NB4 (cell line): ENCODE results near the gene PARP2.

Experiments used
- DNase-seq: peaks from one replicate; pipeline ENCODE4 v3.0.0; 2010; ENCODE audit warnings: low read depth
- H3K4me3 ChIP-seq: one replicate; pipeline ENCODE4 v1.5.1; 2011; ENCODE audit warnings: mild to moderate bottlenecking, low read depth, low read length, moderate library complexity
- MYC ChIP-seq: IDR thresholded peaks from 2 replicates; pipeline ENCODE4 v1.6.1; 2011; ENCODE audit warnings: low read depth, low read length
- POLR2A ChIP-seq: IDR thresholded peaks from 2 replicates; pipeline ENCODE4 v1.6.1; 2011; ENCODE audit warnings: mild to moderate bottlenecking; ENCODE audit not compliant: insufficient read length; ENCODE audit errors: extremely low read depth
- TF ChIP-seq, protein P1 (sequence below): IDR thresholded peaks from 2 replicates; pipeline ENCODE4 v1.6.1; 2011; ENCODE audit warnings: low read depth, low read length
- TF ChIP-seq, protein P2 (sequence below): IDR thresholded peaks from one replicate; pipeline ENCODE4 v1.5.1; 2012; ENCODE audit warnings: low read depth, low read length

PARP2 gene

DNA sequence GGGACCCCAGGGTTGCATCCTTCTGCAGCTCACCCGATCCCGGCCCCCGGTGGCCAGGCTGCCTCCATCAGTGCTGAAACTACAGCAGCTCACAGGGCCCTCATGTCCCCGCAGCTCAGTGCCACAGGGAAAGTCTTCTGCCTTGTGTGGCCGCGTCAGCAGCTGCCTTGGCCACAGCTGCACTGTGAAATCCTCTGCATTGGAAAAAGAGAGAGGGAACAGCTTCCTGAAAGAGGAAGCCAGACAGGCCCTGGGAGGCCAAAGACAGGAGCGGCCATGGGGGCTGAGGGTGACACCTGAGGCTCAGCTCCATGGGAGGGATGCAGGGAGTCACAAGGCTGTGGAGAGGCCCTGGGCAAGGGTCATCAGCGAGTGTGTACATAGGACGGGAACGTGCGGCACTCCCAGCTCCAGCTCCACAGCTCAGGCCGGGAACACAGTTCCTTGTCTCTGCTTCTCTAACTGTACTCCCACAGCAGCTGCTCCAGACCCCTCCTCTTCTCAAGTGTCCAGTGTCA is 32.7 kb downstream of the PARP2 start:
- DNase-seq, result no peak
- H3K4me3 ChIP-seq, result no peak overlapping the region
- TF ChIP-seq, protein P1, sequence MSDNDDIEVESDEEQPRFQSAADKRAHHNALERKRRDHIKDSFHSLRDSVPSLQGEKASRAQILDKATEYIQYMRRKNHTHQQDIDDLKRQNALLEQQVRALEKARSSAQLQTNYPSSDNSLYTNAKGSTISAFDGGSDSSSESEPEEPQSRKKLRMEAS, result no peak
- TF ChIP-seq POLR2A, result no peak

- DNase-seq, result no peak
- TF ChIP-seq, protein P1, result no peak
- no peak for TF ChIP-seq MYC
- H3K4me3 ChIP-seq, result no peak overlapping the region
These were observed 33.7 kb downstream of the PARP2 start for GRCh38 chr14:20377171-20377570.

DNA sequence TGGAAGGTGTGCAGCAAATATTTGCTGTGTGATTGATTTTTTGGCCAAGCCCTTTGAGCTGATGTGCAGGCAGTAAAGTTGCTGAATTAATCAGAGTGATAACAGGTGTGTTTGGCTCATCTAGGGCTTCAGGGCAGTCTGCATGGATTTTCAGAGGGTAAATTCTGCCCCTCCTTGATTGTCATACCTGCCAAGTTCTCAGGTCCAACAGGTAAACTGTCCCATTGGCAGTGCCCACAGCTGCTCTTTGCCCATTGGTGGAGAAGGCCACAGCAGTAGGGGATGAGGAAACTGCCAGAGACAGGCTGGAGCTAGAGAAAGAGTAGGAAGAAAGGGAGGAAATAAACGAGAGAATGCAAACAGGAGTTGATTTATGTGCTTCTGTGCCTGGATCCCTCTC is 36.3 kb downstream of the PARP2 start:
- H3K4me3 ChIP-seq, result no peak overlapping the region
- no peak for TF ChIP-seq MYC
- TF ChIP-seq POLR2A, result no peak
- TF ChIP-seq, protein P1, result no peak
- TF ChIP-seq, protein P2, sequence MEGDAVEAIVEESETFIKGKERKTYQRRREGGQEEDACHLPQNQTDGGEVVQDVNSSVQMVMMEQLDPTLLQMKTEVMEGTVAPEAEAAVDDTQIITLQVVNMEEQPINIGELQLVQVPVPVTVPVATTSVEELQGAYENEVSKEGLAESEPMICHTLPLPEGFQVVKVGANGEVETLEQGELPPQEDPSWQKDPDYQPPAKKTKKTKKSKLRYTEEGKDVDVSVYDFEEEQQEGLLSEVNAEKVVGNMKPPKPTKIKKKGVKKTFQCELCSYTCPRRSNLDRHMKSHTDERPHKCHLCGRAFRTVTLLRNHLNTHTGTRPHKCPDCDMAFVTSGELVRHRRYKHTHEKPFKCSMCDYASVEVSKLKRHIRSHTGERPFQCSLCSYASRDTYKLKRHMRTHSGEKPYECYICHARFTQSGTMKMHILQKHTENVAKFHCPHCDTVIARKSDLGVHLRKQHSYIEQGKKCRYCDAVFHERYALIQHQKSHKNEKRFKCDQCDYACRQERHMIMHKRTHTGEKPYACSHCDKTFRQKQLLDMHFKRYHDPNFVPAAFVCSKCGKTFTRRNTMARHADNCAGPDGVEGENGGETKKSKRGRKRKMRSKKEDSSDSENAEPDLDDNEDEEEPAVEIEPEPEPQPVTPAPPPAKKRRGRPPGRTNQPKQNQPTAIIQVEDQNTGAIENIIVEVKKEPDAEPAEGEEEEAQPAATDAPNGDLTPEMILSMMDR, result no peak
- DNase-seq, result no peak

- no peak for TF ChIP-seq MYC
- no peak for TF ChIP-seq POLR2A
- TF ChIP-seq, protein P2, result no peak
- TF ChIP-seq, protein P1, result no peak
- no peak for DNase-seq
These were observed 37.2 kb downstream of the PARP2 start for GRCh38 chr14:20380681-20381080.

DNA sequence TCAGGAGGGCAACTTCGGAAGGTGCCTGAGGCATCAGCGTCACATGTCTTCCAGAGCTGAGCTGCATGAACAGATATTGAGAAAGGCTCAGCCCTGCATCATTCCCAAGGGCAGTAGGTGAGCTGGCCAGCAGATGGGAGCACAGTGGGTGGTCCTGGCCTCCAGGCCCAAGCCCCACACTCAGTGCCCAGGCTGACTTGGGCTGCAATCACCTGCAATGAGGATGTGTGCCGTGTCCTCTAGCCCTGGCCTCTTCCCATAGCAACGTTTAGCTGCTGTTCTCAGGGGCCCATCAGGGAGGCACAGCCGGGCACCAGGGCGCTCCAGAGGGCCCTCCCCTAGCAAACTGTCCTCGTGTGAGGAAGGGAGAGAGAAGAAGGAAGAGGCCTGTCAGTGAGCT is 37.9 kb downstream of the PARP2 start:
- DNase-seq, result no peak
- H3K4me3 ChIP-seq, result no peak overlapping the region
- TF ChIP-seq POLR2A (no peak), MYC (no peak)
- TF ChIP-seq, protein P1, result no peak
- TF ChIP-seq, protein P2, result no peak

More at GRCh38 chr14:20380681-20381080, 37.2 kb downstream of the PARP2 start:
- H3K4me3 ChIP-seq, result no peak overlapping the region

DNA sequence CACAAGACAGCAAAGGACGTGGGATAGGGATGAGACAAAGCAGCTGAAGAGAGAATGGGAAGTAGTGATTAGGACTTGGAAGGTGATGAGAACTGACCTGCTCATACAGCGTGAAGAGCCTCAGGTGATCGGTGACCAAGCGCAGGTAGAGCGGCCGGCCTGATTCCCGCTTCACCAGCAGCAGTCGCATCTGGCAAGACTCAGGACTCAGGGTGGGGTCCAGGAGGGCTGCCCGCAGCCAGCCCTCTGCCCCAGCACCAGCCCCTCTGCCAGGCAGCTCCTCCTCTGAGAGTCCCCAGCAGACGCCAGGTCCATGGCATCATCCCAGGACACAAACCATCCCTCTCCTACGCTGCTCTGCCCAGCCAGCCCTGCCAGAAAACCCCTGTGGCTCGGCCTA is 39.1 kb downstream of the PARP2 start:
- TF ChIP-seq POLR2A (no peak), MYC (no peak)
- TF ChIP-seq, protein P1, result no peak
- TF ChIP-seq, protein P2, result no peak
- no peak overlapping the region for H3K4me3 ChIP-seq
- no peak for DNase-seq

GRCh38 chr14:20383032-20383431 is 39.6 kb downstream of the PARP2 start:
- no peak for DNase-seq
- TF ChIP-seq POLR2A (no peak), MYC (no peak)
- TF ChIP-seq, protein P2, result no peak
- TF ChIP-seq, protein P1, result no peak
- H3K4me3 ChIP-seq, result no peak overlapping the region
